GM19328 (cell line): ENCODE data around the gene HEPH.
"Not testable (repeated sequence)": the region's sequence is repeated elsewhere in the genome, so short reads cannot be mapped to it uniquely, and the experiment has no call there.

Experiments used
- ATAC-seq: cut with Tn5 transposase; IDR thresholded peaks from one replicate; pipeline ENCODE4 v1.9.1; 2021; ENCODE audit warnings: mild to moderate bottlenecking, moderate library complexity; ENCODE audit not compliant: unreplicated experiment

HEPH gene

DNA sequence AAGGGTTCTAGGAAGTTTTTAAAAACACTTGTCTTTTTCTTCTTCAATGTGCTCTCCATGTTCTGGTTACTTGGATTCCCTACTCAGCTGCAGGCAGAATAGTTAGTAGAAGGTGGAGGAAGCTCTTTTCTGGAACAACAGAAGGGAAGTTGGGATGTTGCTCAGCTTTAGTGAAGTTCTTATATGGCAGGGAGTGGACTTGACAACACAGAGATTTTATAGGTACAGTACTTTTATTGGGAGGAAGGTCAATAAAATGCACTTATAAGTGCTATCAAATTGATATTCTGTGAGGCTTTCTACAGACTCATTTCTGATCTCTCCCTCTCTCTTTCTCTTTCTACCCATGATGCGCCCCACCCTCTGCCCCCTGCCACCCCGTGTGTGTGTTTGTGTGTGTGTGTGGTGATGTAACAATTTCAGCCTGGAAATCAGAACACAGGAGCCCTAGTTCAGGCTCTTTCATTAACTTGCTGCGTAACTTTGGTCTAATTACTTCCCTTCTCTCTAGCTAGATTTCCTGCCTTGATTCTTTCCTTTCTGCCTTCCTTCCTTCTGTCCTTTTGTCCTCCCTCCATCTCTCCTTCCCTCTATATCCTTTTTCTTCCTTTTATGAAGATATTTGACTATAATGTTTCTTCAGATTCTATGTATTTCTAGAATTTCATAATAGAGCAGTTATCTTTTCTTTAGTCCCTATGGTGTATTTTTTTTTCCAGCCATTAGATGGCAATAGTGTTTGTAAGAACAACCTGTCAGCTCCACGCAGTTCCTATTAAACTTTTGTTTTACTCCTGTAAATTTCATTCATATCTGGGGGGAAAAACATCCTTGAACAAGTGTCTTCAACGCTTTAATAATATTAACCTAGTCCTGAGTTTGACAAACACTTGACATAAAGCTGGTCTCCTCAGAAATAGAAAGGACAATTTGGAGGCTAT is 37.1 kb downstream of the HEPH start:
- no peak for ATAC-seq

DNA sequence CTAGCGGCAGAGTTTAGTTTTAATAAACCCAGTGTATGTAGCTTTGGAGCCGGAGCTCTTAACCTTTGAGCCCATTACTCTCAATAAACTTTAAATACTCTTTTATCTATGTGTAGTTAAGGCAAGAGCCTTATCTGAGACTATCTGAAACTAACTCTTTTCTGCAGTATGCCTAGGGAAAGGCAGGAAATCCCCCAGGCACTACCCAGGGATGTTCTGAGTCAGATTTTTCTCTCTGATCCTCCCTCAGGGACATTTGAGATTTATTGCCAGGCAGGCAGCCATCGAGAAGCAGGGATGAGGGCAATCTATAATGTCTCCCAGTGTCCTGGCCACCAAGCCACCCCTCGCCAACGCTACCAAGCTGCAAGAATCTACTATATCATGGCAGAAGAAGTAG is 39.1 kb downstream of the HEPH start:
- ATAC-seq, result no peak

DNA sequence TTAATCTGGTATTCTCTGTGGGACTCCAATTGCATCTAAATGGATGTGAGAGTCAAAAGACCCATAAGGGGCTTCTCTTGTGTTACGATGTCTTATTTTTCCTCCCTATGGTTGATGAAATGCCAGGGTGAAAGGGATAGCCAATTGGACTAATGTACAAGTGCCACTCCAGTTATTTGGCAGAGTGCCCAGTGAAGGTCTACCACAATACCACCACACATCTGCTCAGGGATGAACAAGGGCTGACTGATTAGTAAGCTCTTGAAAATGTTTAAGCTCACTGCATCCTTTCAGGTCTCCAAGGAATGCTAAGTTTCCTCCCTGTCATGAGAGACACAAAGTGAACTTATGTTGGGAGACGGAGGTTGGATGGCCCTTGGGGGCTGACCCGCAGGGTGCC is 57.8 kb downstream of the HEPH start:
- ATAC-seq, result no peak

DNA sequence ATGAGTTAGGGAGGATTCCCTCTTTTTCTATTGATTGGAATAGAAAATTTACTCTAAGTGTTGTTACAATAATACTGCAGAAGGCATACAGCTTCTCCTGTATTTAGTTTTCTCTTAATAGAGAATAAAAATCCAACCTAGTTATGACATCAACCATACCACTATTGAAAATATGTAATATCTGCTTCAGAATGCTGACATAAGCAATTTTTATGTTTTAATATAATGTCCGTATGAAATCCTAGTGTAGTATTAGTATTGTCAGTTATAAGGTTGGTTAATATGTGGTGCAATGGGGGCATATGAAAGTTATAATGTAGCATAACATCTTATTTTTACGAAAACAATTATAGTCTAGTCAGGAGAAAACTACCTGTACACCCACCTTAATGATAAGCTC is 68.2 kb downstream of the HEPH start:
- ATAC-seq, result no peak

DNA sequence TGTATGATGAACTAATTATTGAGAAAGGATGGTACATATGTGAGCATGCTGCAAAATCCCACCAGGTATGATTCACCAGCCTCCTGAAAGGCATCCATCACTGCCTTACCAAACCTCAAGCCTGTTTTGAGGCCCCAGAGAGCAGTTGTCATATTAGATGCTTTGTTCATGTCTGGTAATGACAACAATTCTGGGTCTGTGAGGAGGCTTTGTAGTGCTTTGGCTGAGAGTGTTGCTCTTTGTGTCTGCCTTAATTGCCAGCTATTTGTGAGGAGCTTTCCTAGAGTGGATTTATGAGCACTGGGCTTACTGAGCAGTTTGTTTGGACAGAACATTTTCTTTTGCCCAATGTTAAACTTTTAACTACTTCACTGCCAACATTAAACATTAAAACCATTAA is 69.2 kb downstream of the HEPH start:
- no peak for ATAC-seq

DNA sequence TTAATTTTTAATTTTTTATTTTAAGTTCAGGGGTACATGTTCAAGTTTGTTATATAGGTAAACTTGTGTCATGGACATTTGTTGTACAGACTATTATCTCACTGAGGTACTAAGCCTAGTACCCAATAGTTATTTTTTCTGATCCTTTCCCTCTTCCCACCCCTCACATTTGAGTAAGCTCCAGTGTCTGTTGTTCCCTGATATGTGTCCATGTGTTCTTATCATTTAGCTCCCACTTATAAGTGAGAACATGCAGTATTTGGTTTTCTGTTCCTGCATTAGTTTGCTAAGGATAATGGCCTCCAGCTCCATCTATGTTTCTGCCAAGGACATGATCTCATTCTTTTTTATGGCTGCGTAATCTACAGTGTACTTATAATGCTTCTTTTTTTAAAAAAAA is 69.9 kb downstream of the HEPH start:
- not testable (repeated sequence) for ATAC-seq

DNA sequence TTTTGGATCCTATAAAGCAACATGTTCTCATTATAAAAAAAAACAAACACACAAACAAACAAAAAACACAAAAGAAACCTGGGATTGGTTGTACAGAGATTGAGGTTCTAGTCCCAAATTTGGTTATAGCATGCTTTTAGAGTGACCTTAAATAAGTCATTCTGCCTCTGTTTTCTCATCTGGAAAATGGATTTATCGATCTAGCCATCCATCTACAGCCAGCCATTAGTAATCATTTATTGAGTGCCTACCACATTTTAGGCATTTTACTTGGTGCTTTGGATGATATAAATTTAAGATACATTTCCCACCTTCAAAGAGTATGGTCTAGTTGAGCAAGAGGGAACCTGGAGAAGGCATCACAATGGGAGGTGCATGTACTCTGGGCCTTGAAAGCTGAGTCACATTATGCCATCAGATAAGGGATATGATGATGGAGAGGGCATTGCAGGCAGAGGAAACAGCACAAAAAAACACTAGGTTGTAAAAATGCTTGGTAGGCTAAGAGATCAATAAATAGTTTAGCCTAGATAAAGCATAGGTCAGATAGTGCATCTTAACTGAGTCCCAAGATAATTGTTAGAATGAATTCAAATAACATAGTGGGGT is 91.4 kb downstream of the HEPH start:
- no peak for ATAC-seq

DNA sequence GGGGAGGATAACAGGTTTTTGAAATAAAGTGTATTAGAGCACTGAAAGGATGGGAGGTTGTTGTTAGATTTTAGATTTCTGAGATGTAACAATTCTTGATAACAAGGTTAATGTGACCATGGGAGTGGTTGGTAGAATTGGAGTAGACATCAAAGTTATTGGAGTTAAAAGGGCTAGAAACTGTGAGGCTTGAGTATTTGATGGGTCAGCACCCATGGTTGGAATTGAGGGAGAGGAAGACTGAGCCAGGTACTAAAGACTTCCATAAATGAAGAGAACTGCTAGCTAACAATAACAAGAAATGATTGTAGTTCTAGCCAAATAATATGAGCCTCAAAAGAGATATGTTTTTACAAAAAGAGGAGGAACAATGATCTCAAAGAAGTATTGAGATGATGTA is 98.8 kb downstream of the HEPH start:
- no peak for ATAC-seq
